KBM-7 (cell line): ENCODE data around the gene GNMT.
"Not testable (repeated sequence)": the region's sequence is repeated elsewhere in the genome, so short reads cannot be mapped to it uniquely, and the experiment has no call there.

Experiments used
- DNase-seq: peaks from one replicate; pipeline ENCODE4 v3.0.0-alpha.2; 2015
- in situ Hi-C: fragments of 300-500 bp; cut with MboI; formaldehyde crosslinking; loops from 2 replicates; pipeline ENCODE4 v1.14.3; 2020; ENCODE audit warnings: low sequenced_read_pairs, low pct_unique_long_range_greater_than_20kb, mixed read lengths

Gene GNMT

DNA sequence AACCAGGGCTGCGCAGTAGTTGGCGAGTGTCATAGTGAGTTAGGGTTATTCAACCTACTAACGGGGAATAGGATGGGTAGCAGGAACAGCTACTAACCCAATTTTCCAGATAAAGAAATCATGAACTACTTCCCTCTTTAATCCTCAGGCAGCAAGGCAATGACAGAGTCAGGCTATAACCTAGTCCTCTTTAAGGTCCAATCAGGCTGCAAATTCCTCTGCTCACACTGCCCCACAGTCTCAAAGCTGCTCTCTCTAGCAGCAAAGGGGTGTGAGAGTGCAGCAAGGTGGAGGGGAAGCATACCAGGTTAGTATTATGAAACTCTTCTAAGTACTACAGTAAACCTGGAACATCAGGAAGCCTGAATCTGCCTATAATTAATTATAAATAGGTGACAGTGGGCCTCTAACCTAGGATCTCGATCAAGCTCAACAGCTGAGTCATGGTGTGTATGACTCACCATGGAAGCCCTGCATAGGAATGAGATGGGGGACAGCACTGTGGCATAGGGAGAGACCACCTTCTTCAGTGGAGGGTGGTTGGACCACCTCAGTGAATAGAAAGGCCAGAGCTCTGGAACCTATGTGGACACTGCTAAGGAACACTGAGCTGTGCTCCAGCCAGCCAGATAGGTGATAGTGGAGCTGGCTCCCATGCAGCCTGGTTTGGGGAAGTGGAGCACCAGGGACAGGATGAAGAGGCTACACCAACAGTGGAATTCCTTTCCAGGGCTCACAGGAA lies 10.5 kb downstream of the GNMT start:
- DNase-seq: peak; percentile 26

DNA sequence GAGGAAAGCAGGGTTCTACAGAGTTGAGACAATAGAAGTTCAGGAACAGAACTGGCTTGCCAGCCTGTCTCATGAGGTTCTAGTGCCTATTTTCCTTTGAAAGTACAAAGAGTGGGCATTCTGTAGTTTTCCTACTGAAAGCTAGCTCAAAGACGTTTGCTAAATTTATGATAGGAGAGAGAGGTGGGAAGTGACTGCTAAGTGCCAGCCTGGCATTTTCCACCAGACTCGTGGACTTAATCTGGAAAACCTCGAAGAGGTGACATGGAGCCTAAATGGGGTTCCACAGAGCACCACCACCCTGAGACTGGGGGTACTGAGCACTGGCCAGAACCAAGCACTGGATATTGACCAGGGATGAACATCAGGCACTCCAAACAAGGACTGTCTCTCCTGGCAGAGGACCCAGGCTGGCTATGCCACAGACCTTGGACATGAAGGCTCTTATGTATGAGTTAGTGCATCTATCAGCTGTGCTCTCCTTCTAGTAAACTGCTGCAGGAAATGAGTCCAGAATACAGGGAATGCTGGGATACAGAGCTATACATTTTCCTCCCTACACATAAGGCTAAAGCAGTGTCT lies 11.3 kb downstream of the GNMT start:
- no peak for DNase-seq
- in situ Hi-C loops: no loop called here

More for the DNA sequence above, 10.5 kb downstream of the GNMT start:
- in situ Hi-C loops: no loop called here

DNA sequence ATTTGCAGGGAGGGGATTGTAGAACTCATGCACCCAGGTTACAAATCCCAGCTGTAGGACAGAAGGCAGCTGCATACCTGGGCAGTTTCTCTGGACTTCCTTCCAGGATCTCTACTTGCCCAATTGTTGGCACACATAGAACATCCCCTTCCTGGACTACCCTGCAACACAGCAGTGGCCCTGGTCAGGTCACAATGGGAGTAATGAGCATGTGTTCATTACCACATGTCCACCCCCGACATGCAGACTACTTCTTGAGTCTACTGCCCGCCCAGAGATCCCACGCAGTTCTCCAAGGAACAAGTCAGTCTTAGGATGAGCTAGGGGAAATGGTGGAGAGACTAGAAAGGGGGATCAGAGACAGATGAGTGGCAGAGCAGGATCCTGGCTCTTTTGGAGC lies 13.4 kb downstream of the GNMT start:
- DNase-seq: no peak
- in situ Hi-C loops: no loop called here

DNA sequence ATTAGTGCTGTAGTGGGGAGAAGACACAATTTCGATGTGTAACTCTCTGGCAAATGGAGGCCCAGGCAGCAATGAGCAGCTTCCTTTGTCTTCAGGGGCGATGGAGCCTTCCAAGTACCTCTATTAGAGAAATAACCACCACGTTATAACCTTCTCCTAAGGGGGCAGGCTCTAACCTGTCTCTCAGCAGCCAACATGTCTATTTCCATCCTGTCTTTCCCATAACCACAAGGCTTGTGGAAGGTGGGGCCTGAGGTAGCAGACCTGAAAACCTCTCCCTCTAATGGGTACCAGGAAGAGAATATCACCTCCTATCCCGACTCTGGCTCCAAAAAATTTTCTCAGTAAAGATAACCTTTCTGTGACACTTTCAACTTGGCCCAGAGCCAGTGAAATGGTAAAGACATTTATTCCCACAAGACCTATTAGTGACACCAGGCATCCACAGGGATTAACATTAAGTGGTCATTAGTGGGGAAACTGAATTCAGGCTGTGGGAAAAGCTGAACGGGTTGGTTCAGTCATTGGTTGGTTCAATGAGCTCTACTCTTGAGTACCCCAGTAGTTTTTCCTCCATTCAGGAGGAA lies 14.5 kb downstream of the GNMT start:
- in situ Hi-C loops: no loop called here
- DNase-seq: no peak

DNA sequence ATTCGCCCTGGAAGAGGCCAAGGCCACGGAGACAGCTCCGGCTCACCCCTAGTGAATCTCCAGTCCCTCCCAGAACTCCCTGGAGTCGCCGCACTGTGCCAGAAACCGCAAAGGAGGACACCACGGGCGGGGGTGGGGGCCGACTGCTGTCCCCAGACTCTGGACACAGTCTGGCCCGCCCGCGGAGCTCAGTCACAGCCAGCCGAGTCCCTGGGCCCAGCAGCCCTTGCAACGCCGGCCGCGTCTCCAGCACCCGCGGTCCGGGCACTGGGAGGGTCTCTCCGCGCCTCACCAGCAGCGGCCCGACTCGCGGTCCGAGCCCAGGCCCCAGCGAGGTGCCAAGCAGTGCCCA lies 17.9 kb downstream of the GNMT start:
- in situ Hi-C loops: no loop called here

DNA sequence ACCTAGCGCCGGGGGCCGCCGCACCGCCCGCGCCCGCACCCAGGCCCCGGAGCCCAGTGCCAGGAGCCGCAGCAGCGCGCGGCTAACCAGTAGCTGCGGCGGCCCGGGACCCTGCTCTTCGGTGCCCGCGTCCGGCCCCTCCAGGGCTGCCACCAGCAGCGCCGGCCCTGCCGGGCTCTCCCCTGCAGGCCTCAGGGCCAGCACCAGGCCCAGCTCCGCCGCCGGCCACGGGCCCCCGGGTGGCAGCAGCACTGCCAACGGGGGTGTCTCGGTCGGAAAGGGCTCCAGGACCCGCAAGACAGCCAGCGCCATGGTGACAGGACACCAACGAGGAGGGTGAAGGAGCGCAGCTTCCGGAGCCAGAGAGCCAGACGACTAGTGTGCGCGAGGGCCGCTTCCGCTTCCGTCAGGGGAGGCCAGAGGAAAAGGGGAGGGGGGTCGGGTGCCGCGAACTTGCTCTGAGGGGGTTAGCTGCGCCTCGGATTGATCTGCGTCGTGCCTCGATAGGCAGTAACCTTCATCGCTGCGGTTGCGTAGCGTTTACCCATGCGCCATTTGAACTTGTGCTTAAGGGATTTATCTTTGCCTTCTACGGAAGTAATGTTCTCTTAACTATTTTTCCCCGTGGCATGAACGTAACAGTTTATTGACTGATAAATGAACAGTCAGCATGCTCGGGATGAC lies 18.4 kb downstream of the GNMT start, which contains the start of gene PEX6:
Gene PEX6, minus strand, starts transcription at position 343 of the 684 bp plus-strand sequence. Its CDS starts 31 bp downstream, at position 312.
- in situ Hi-C loops: no loop called here
- DNase-seq: peak; percentile 95

More for the DNA sequence above, 17.9 kb downstream of the GNMT start:
- DNase-seq: peak; percentile 34

DNA sequence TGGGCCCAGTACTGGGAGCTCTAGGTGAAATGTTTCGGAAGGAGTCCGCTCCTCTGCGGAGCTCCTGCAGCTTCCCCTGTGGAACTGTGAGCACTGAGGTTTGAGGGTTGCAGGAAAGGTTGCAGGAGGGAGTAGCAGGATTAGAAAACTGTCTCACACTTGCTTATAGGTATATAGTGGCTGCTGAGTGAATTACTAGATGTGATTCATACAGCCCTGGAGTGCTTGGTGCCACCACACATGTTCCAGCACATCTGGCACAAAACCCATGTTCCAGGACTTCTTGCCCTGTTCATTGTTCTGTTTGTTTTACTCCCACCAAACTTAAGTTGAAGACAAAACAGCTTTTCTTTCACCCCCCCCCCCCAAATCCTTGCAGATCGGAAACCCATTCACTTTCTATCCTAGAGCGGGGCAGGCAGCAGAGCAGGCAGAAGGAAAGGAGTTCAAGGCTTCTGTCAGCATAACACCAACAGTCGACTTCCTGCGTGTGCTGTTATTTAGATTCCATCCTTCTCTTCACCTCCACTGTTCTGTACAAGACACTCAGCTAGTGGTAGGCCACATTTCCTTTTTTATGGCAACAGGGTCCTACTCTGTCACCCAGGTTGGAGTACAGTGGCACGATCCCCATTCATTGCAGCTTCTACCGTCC lies 19.1 kb downstream of the GNMT start:
- in situ Hi-C loops: no loop called here
- DNase-seq: no peak

DNA sequence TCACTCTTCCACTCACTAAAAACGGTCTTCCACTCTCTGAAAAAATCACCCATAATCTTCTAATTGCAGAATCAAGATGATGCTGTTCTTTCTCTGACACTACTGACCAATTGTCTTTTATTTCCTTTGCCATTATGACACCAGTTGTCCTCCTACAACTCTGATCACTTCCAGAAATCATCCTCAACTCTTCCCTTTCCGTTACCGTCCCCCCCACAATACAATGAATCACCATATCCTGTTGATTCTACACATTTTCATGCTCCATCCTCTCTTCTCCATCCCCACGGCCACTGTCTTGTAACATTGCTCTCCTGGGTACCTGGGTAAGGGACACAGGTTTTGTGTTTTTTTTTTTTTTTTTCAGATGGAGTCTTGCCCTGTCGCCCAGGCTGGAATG lies 21.3 kb downstream of the GNMT start:
- DNase-seq: no peak
- in situ Hi-C loops: no loop called here

DNA sequence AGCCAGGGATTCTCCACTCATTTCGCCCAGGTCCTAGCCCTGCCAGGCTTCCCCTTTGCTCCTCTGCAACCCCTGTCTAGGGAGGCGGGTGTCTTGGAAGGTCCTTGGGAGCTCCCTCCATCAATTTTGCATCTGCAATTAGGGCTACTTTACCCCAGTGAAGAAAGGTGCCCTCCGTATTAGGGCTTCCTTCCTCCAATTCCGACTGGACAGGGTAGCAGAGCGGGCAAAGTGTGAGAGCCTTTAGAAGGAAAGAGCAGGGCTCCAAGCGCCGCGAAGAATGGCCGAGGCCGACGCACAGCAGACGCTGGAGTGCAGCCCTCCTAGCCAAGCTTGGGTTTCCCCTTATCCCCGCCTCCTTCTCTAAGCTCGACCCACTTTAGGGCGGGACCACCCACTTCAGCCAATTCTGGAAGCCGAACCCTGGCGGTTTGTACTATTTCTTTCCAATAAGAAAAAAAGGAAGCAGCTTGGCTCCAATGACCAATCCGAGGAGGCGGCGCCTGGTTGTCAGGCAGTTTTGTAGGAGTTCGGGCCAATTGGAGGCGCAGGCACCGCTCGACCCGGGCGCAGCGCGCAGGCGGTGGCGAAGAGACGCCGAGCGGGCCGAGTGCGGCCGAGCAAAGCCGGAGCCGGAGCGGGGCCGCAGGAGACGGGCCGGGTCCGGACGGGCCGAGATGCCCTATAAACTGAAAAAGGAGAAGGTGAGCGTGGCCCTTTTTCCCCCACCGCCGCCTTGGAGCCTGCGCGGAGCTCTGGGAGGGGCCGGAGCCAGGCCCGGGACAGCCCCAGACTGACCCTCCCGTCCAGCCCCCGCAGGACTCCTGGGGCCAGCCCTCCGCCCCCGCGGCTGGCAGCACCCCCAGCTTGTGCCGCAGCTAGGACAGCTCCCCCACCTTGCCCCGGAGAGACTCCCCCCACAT lies 23.7 kb downstream of the GNMT start, which contains the start of gene PPP2R5D:
Gene PPP2R5D, plus strand, starts transcription at position 570 of the 923 bp plus-strand sequence. Its CDS starts 108 bp downstream, at position 678.
- peak; percentile 99 for DNase-seq
- in situ Hi-C loops: no loop called here

DNA sequence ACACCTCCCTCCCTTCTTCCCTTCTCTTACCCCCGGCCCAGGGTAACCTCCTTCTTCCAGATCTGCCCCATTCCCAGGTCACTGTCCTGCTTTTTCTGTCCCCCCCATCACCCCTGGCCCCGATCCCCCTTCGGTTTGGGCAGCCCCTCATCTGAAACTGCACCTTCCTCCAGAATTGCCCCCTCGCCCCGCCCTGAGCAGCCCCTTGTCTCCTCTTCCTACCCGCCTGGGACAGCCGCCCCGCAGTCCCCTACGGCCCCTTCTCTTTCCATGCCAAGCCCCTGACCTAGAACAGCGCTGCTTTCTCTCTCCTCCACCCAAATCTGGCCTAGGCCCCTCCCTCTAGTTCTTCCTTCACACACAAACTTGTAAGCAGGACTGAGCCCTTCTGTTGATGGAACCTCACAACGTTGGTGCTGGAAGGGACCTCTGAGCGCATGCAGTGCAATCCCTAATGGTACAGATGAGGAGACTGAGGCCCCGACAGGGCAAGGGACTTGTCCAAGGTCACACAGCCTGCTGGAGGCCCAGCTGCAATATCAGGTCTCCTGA lies 24.4 kb downstream of the GNMT start:
- in situ Hi-C loops: no loop called here
- DNase-seq: peak; percentile 23

DNA sequence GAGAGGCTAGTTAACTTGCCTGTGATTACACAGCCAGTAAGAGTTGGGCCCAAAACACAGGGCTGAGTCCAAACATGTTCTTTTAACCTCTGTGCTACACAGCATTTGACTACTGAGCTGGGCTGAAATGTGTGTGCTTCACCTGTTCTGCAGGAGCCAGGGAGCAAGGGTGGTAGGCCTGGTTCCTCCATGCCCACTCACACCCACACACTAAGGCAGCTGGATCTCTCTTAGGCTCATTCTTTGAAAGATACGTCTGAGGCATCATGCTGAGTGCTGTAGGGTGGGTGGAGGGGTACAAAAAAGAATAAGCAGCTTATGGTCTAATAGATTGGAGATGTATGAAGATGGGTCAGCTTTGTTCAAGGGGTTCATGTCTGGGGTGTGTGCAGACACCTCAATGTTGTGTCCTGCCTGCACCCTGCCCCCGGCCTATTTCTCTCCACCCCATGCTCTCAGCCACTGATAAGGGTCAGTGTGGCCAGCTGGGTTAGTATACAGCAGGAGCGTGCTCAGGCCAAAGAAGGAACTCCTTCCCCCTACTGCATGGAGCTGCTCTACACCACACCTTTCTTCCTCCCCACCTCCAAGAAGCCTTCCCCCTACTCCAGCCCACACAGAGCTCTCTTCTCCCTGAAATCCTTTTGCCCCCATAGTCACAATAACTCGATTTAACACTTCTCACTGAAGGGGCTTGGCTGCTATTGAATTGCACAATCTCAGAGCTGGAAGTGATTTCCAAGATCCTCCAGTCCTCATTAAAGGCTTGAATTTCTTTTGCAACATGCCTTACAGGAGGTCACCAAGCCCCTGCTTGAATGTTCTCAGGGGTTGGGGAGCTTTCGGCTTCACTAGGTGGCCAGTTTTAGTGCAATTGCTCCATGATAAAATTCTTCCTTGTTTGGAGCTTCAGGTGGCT lies 27.2 kb downstream of the GNMT start:
- in situ Hi-C loops: no loop called here
- DNase-seq: no peak

DNA sequence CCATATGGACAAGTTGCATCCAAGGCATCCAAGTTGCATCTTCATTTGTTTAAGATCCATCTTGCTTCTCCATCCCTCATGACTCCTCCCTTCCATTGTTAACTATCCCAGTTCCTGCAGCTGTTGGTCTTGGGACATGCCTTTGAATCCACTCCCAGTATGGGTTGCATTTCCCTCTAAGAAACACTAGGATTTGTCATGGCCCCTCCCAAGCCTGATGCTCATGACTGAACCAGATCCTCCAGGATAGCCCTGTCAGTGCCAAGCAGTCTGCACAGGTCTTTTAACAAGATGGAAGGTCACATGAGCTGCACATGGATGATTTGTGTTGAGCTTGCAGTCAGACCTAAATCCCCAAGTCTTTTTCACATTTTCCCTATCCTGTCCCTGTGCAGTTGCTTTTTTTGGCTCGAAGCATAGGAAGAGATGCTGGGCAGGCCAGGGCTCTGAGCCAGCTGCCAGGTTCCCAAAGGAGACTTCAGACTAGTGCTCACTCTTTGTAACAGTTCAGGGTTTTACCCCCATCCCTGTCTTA lies 28.0 kb downstream of the GNMT start:
- in situ Hi-C loops: no loop called here
- no peak for DNase-seq

DNA sequence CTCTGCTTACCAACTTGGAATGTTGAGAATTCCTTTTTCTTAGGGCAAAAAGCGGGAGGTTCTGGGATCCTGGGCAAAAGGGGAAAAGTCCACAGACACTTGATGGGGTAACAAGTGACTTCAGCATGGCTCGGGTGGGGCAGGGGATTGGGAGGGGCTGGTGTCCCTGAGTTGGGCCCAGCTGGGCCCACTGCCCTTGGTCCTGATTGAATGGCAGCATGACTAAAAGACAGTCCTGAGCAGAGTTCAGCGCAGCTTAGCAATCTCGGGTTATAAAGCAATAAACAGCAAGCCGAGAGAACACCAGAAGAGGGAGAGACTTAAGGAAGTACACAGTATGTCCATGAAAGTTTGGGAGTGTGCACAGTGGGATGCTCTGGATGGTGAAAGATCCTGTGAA lies 29.4 kb downstream of the GNMT start:
- in situ Hi-C loops: no loop called here

DNA sequence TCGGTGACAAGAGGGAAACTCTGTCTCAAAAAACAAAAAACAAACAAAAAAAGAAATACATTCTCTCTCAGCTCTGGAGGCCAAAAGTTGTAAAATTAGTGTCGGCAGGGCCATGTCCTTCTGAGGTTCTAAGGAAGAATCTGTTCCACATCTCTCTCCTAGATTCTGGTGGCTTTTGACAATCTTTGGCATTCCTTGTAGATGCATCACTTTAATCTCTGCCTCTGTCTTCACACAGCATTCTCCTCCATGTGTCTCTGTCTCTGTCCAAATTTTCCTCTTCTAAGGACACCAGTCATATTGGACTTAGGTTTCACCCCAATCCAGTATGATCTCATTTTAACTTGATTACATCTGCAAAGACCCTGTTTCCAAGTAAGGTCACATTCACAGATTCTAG lies 32.9 kb downstream of the GNMT start:
- DNase-seq: no peak
- in situ Hi-C loops: no loop called here

More for the DNA sequence above, 29.4 kb downstream of the GNMT start:
- DNase-seq: no peak

DNA sequence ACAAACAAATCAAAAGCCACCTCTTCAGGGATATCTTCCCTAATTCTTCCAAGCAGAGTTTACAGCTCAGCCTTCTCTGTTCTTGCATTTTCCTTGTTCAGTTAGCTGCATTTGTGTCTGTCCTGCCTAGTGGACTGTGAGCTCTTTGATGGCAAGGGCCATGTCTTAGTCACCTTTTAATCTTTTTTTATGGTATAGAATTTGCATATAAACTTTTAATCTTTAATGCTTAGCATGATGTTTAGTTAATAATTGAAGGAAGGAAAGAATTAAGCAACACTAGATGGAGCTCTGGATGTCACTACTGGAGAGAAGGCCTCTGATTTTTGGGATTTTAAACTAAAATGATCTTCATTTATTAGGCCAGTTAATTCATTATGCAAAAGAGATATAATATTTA lies 36.0 kb downstream of the GNMT start:
- in situ Hi-C loops: no loop called here
- no peak for DNase-seq

DNA sequence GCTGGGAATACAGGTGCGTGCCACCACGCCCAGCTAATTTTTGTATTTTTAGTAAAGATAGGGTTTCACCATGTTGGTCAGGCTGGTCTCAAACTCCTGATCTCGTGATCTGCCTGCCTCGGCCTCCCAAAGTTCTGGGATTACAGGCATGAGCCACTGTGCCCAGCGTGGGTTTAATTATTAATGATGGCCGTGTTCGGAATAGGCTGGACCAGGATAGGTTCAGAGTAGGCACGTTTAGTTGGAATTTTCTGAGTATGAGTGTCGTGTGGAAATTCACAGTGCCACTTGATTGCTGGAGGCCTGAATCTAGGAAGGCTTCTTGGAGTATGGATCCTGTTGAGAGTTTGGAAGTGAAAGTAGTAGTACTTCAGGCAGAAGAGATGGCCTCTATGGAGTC lies 37.7 kb downstream of the GNMT start:
- in situ Hi-C loops, DNase-seq: not testable (repeated sequence)

DNA sequence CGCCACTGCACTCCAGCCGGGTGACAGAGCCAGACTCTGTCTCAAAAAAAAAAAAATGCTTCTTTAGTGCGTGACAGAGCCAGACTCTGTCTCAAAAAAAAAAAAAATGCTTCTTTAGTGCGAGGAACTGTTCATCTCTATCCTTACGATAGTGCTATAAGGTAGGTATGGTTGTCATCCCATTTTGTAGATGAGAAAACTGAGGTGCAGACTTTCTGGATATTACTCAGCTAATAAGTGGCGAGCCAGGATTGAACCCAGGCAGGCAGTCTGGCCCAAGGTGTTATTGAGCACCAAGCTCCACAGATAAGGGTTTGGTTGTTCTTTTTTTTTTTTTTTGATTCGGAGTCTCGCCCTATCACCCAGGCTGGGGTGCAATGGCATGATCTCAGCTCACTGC lies 41.3 kb downstream of the GNMT start:
- in situ Hi-C loops: no loop called here
- DNase-seq: no peak
